ENCODE measurements around the gene GNL1.
A peak's percentile ranks its signal among the peaks of the same experiment; 100 is the strongest.
"Not testable (repeated sequence)": the region's sequence is repeated elsewhere in the genome, so short reads cannot be mapped to it uniquely, and the experiment has no call there.

The GNL1 gene

GRCh38 chr6:30521952-30522351, 34.3 kb downstream of the GNL1 start:
- not testable (repeated sequence) for DNase-seq

DNA sequence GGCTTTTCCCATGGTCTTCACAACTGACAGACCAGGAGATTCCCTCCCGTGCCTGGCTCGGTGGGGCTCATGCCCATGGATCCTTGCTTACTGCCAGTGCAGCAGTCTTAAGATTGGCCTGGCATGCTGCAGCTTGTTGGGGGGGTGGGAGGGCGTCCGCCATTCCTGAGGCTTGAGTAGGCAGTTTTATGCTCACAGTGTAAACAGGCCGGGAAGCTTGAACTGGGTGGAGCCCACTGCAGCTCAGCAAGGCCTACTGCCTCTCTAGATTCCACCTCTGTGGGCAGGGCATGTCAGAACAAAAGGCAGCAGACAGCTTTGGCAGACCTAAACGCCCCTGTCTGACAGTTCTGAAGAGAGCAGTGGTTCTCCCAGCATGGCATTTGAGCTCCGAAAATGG, 35.2 kb downstream of the GNL1 start:
- not testable (repeated sequence) for DNase-seq

DNA sequence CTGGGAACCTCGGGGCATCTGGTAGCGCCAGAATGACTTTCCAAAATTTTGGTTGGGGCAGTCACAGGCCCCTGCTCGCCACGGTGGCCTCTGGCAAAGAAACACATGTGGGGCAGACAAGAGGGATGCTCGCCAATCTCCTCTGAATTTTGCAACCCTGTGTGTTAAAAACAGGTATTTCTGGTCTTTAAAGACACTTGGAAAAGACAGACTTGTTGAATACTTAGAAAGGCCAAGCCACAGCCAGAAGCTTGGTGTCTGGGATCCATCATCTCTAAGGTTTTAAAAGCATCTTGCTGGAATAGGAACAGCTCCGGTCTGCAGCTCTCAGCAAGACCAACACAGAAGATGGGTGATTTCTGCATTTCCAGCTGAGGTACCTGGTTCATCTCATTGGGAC, 35.8 kb downstream of the GNL1 start:
- no peak for DNase-seq

DNA sequence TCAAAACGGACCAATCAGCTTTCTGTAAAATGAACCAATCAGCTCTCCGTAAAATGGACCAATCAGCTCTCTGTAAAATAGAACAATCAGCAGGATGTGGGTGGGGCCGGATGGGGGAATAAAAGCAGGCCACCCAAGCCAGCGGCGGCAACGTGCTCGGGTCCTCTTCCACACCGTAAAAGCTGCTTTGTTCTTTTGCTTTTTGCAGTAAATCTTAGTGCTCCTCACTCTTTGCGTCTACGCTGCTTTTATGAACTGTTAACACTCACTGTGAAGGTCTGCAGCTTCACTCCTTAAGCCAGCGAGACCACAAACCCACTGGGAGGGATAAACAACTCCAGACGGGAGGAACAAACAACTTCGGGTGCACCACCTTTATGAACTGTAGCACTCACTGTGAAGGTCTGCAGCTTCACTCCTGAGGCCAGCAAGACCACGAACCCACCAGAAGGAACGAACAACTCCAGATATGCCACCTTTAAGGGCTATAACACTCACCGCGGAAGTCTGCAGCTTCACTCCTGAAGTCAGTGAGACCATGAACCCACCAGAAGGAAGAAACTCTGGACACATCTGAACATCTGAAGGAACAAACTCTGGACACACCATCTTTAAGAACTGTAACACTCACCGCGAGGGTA, 37.7 kb downstream of the GNL1 start:
- DNase-seq: not testable (repeated sequence)

DNA sequence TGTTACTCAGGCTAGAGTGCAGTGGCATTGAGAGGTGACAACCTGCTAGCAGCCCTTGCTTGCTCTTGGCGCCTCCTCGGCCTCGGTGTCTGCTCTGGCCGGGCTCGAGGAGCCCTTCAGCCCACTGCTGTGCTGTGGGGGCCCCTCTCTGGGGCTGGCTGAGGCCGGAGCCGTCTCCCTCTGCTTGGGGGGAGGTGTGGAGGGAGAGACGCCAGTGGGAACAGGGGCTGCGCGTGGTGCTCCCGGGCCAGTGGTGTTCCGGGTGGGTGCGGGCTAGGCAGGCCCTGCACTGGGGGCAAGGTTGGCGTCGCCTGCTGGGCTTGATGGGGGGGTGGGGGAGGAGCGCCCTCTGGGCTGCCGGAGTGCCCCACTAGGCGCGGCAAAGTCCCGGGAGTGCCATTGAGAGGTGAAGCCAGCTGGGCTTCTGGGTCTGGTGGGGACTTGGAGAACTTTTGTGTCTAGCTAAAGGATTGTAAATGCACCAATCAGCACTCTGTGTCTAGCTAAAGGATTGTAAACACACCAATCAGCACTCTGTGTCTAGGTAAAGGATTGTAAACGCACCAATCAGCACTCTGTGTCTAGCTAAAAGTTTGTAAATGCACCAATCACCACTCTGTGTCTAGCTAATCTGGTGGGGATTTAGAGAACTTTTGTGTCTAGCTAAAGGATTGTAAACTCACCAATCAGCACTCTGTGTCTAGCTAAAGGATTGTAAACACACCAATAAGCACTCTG, 38.4 kb downstream of the GNL1 start:
- DNase-seq: not testable (repeated sequence)

DNA sequence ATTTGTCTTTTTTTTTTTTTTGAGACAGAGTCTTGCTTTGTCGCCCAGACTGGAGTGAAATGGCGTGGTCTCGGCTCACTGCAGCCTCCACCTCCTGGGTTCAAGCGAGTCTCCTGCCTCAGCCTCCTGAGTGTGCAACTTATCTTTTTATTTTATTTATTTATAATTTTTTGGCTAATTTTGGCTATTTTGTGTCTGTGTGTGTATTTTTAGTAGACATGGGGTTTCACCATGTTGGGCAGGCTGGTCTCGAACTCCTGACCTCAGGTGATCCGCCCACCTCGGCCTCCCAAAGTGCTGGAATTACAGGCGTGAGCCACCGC, 39.6 kb downstream of the GNL1 start:
- DNase-seq: not testable (repeated sequence)

- DNase-seq: peak; percentile 95
Measured at GRCh38 chr6:30515944-30516753, 40.1 kb downstream of the GNL1 start.

- DNase-seq: no peak
Measured at GRCh38 chr6:30515106-30515505, 41.2 kb downstream of the GNL1 start.

DNA sequence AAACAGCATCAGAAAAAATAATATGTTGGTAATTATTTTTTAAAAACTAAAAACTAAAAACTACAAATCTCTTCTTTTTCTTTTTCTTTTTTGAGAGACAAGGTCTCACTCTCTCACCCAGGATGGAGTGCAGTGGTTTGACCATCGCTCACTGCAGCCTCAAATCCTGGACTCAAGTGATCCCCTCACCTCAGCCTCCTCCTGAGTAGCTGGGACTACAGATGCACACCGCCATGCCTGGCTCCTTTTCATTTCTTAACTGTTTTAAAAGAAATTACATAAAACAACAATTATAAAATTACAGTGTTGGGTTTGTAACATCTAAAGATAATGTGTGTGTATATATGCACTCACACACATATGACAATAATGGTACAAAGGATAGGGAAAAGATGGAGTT, 42.8 kb downstream of the GNL1 start:
- DNase-seq: no peak

DNA sequence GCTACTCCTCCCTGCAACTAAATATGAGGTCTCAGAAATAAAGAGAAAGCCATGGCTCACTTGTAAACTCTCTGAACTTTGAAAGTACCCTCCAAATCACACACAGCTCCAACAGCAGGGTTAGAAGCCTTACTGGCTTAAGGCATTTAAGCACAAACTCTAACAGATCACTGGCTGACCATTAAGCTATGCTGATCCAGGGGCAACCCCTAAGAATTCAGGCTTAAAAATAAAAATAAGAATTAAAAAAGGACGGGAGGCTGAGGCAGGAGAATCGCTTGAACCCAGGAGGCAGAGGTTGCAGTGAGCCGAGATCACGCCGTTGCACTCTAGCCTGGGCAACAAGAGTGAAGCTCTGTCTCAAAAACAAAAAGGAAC, 45.1 kb downstream of the GNL1 start:
- DNase-seq: no peak

- no peak for DNase-seq
Measured at GRCh38 chr6:30510419-30511168, 45.7 kb downstream of the GNL1 start.

GRCh38 chr6:30508890-30509736, 47.2 kb downstream of the GNL1 start:
- no peak for DNase-seq

DNA sequence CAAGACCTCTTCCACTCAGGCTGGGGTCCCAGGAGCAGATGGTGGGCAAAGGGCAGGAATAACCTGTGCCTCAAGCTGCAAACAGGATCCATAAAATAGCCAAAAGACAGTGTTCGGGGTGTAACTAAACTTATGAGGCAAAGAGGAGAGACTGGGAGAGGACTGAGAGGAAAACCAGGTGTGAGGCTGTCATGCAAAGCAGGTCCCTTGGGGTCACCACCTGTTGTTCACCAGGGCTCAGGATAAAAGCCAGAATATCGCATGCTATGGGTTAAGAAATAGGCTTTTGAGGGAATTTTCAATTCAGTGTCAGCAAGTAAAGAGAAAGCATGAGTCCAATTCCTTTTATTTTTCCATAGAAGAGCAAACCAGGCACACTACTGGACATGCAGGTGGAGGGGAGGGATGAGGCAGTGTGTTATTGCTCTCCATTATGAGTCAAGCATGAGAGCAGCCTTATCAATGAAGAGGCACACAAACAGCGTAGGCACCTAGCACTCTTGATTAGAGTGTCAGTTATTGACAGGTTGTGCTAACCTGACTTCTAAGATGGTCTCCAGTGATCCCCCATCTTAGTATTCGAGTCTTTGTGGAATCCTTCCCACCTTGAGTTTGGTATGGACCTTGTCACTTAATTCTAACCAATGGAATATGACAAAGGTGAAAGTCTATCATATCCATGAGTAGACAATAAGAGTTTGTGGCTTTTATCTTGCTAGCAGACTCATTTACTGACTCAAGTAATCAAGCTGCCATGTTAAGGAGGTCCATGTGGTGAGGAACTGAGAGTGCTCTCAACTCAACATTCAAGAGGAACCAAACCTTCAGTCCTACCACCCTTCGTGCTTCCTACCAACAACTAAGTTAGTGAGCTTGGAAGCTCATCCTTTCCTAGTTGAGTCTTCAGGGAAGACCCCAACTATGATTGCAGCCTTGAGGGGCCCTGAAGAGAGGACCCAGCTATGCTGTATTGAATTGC, 48.2 kb downstream of the GNL1 start:
- DNase-seq: no peak

DNA sequence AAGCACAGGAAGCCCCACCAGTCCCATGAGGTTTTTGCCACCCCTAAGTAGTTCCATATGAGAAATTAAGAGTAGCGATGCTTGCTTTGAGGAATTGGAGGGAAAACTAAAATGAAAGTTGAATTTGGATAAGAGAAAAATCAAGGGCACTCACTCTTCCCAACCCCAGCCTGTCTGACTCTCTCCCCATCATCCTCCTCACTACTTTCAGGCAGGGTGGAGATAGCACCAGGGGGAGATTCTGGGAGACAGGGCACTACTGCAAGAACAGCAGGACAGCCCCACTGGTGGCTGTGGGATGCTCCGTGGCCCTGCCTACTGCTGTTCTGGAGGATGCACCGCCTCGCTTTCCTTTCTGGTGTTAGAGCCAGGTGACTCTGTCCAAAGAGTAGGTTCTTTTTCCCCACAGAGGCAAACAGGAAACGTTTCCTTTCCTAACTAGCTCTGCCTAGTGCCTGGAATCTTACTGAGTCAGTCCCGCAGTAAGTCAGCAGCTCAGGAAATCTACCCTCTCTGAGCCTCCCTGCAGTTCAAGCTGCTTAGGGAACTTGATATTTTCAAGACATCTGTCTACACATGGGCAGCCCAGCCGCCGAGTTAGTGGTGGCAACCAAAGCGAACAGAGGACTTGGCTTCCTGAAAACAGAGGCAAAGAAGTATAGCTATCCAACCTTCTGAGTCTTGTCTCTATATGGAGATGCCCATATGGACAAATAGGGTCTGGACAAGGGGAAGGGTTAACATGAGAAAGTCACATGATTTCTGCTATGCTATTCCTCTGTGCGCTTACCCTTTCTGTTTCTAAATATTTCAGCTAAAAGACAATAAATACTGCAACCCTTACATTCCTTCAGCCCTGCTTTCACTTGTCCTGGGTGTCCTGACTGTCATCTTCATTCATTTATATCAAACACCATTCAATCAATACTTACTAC, 55.6 kb downstream of the GNL1 start:
- no peak for DNase-seq

DNA sequence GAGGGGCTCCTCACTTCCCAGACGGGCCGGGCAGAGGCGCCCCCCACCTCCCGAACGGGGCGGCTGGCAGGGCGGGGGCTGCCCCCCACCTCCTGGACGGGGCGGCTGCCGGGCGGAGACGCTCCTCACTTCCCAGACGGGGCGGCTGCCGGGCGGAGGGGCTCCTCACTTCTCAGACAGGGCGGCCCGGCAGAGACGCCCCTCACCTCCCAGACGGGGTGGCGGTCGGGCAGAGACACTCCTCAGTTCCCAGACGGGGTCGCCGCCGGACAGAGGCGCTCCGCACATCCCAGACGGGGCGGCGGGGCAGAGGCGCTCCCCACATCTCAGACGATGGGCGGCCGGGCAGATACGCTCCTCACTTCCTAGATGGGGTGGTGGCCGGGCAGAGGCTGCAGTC, 57.6 kb downstream of the GNL1 start:
- not testable (repeated sequence) for DNase-seq

- DNase-seq: no peak
Measured at GRCh38 chr6:30497714-30498113, 58.6 kb downstream of the GNL1 start.

GRCh38 chr6:30497261-30497599, 59.1 kb downstream of the GNL1 start:
- DNase-seq: not testable (repeated sequence)

GRCh38 chr6:30495993-30496392, 60.3 kb downstream of the GNL1 start:
- DNase-seq: no peak

DNA sequence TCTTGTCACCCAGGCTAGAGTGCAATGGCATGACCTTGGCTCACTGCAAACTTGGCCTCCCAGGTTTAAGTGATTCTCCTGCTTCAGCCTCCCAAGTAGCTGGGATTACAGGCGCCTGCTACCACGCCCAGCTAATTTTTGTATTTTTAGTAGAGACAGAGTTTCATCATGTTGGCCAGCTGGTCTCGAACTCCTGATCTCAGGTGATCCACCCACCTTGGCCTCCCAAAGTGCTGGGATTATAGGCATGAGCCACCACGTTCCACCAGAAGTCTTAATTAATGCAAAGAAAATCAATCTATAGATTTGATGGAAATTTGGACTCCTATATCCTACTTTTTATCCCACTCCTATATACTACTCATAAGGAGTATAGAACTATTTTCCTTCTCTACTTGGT, 61.2 kb downstream of the GNL1 start:
- not testable (repeated sequence) for DNase-seq

DNA sequence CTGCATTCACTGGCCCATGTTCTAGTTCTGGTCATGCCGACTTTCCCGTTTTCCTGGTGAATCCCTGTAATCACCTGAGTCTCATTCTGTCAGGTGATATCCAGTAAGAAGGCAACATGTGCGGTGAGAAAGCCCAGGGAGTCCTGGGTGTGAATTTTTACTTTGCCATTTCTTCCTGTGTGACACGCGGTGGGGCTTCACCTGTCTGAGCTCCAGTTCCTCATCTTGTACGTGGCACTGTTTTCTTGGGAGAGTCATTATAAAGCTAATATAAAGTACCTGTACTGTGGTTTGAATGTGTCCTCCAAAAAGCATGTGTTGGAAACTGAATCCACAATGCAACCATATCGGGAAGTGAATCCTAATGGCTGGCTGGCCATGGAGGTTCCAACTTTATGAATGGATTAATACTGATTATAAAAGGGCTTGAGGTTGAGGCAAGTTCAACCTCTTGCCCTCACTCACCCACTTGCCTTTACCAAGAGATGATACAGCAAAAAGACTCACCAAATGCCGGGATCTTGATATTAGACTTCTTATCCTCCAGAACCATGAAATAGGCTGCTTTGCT, 61.9 kb downstream of the GNL1 start:
- DNase-seq: no peak
